Liver (tissue), 9 donors: Measurements from ENCODE around the gene BARX1. TPM values are rescaled to one million over a fixed set of nuclear protein-coding genes. Genes with fewer than 3 reads are reported as not detected.

Experiments
- DNase-seq: peaks from one replicate; pipeline ENCODE4 v3.0.0-alpha.2; 2017; ENCODE audit warnings: low spot score
- H3K27ac ChIP-seq, 2 donors: one replicate each; pipeline ENCODE4 v1.7.0; 2013; ENCODE audit warnings: inconsistent platforms in 2 of 2, low read length in 2 of 2, control low read depth in 1 of 2, low read depth in 1 of 2, mild to moderate bottlenecking in 1 of 2
- H3K27me3 ChIP-seq, 4 donors: one replicate each; pipeline versions ENCODE4 v1.6.1 to v1.7.0; 2013; ENCODE audit warnings: low read length in 3 of 4, inconsistent platforms in 1 of 4, mild to moderate bottlenecking in 1 of 4, moderate library complexity in 1 of 4; ENCODE audit not compliant: control insufficient read depth in 4 of 4, insufficient read depth in 4 of 4
- H3K36me3 ChIP-seq, 4 donors: one replicate each; pipeline versions ENCODE4 v1.6.1 to v1.7.0; 2013; ENCODE audit warnings: low read length in 3 of 4, mild to moderate bottlenecking in 3 of 4, low read depth in 1 of 4, moderate library complexity in 1 of 4; ENCODE audit not compliant: control insufficient read depth in 4 of 4, insufficient read depth in 3 of 4
- H3K4me1 ChIP-seq, 4 donors: one replicate each; pipeline versions ENCODE4 v1.6.1 to v1.7.0; 2013; ENCODE audit warnings: low read length in 3 of 4, mild to moderate bottlenecking in 3 of 4, moderate library complexity in 1 of 4; ENCODE audit not compliant: control insufficient read depth in 4 of 4, insufficient read depth in 4 of 4
- H3K4me3 ChIP-seq, 3 donors: one replicate each; pipeline versions ENCODE4 v1.6.1 to v1.7.0; 2013; ENCODE audit warnings: low read length in 3 of 3, control low read depth in 1 of 3, low read depth in 1 of 3, mild to moderate bottlenecking in 1 of 3
- H3K9ac ChIP-seq, 2 donors: one replicate each; pipeline ENCODE4 v1.7.0; 2013; ENCODE audit warnings: low read length in 2 of 2, mild to moderate bottlenecking in 2 of 2, moderate library complexity in 2 of 2, control low read depth in 1 of 2, low read depth in 1 of 2
- H3K9me3 ChIP-seq, 4 donors: one replicate each; pipeline versions ENCODE4 v1.6.1 to v1.7.0; 2013; ENCODE audit warnings: low read length in 3 of 4; ENCODE audit not compliant: control insufficient read depth in 4 of 4
- ATF3 ChIP-seq: IDR thresholded peaks from 2 replicates; pipeline ENCODE4 v1.6.1; 2016; ENCODE audit warnings: antibody characterized with exemption
- CTCF ChIP-seq: fragments of 150-350 bp; IDR thresholded peaks from 2 replicates; pipeline ENCODE4 v1.5.1; 2017; ENCODE audit warnings: improper control_type of control experiment, low read depth, low read length; ENCODE audit not compliant: missing input control
- FOXA1 ChIP-seq: IDR thresholded peaks from 2 replicates; pipeline ENCODE4 v1.6.1; 2016; ENCODE audit warnings: antibody characterized with exemption
- FOXA2 ChIP-seq: IDR thresholded peaks from 2 replicates; pipeline ENCODE4 v1.6.1; 2016; ENCODE audit warnings: antibody characterized with exemption
- HNF4G ChIP-seq: IDR thresholded peaks from 2 replicates; pipeline ENCODE4 v1.6.1; 2016; ENCODE audit warnings: antibody characterized with exemption
- JUND ChIP-seq, 2 donors: IDR thresholded peaks; 2 replicates each; pipeline ENCODE4 v1.6.1; 2016; ENCODE audit warnings: antibody characterized with exemption in 2 of 2
- NR2F2 ChIP-seq: IDR thresholded peaks from 2 replicates; pipeline ENCODE4 v1.6.1; 2016; ENCODE audit warnings: antibody characterized with exemption
- RAD21 ChIP-seq, 2 donors: IDR thresholded peaks; 2 replicates each; pipeline ENCODE4 v1.6.1; 2016; ENCODE audit warnings: antibody characterized with exemption in 2 of 2, mild to moderate bottlenecking in 2 of 2
- RXRA ChIP-seq, 2 donors: IDR thresholded peaks; 2 replicates each; pipeline ENCODE4 v1.6.1; 2017 to 2018; ENCODE audit warnings: antibody characterized with exemption in 2 of 2, mild to moderate bottlenecking in 1 of 2
- TAF1 ChIP-seq: conservative IDR thresholded peaks from 2 replicates; pipeline ENCODE4 v1.6.1; 2016; ENCODE audit warnings: antibody characterized with exemption, mild to moderate bottlenecking
- YY1 ChIP-seq: IDR thresholded peaks from 2 replicates; pipeline ENCODE4 v1.6.1; 2016; ENCODE audit warnings: antibody characterized with exemption, mild to moderate bottlenecking
- ZBTB33 ChIP-seq: IDR thresholded peaks from 2 replicates; pipeline ENCODE4 v1.6.1; 2016; ENCODE audit warnings: antibody characterized with exemption
- WGBS: extraction: QIAGEN DNeasy Blood & Tissue Kit; methylation state at CpG from one replicate; pipeline ENCODE4 v1.1.7; 2013; 5-methylcytosine and 5-hydroxymethylcytosine counted together
- polyA plus RNA-seq, 2 donors: library from polyadenylated mRNA; stranded (reverse) in 1 of 2; unstranded in 1 of 2; fragments of 200-250 nt in 1 of 2; fragments of >200 nt in 1 of 2; fragmentation: Nextera tagmentation in 1 of 2; extraction: Ambion mirVana in 1 of 2; gene quantifications; one replicate each; pipeline versions ENCODE4 v1.2.1 to v1.2.3, GENCODE V29; 2013 to 2015
- total RNA-seq, 2 donors: library from RNA; depleted of rRNA; stranded (reverse); fragments of >200 nt; gene quantifications; one replicate each; pipeline ENCODE4 v1.2.3, GENCODE V29; 2014
- TF ChIP-seq, protein P1 (sequence below): IDR thresholded peaks from 2 replicates; pipeline ENCODE4 v1.6.1; 2016; ENCODE audit warnings: antibody characterized with exemption, mild to moderate bottlenecking
- TF ChIP-seq, protein P2 (sequence below): IDR thresholded peaks from 2 replicates; pipeline ENCODE4 v1.6.1; 2016; ENCODE audit warnings: antibody characterized with exemption
- donor health status: healthy.
- donor health status: healthy.
- donor health status: healthy.
- donor health status: healthy.
- donor health status: healthy.

BARX1 gene
- total and polyA plus RNA-seq, 4 donors: not detected

GRCh38 chr9:93916358-93916757 is 38.8 kb downstream of the BARX1 start:
- Histone ChIP-seq H3K9me3 (no peaks in the 10 kb centered on the region), H3K36me3 (no peaks in the 10 kb centered on the region), H3K27ac (no peak overlapping the region), H3K4me1 (no peaks in the 10 kb centered on the region), H3K4me3 (no peak overlapping the region), H3K27me3 (no peaks in the 10 kb centered on the region), H3K9ac (no peak overlapping the region)
- TF ChIP-seq CTCF (no peak), FOXA1 (no peak), YY1 (no peak), NR2F2 (no peak), JUND (IDR thresholded peaks at IDR 0.05) (no peak), RAD21 (IDR thresholded peaks at IDR 0.05) (no peak), ZBTB33 (no peak), TAF1 (no peak), FOXA2 (no peak), HNF4G (no peak)
- TF ChIP-seq, protein P1, sequence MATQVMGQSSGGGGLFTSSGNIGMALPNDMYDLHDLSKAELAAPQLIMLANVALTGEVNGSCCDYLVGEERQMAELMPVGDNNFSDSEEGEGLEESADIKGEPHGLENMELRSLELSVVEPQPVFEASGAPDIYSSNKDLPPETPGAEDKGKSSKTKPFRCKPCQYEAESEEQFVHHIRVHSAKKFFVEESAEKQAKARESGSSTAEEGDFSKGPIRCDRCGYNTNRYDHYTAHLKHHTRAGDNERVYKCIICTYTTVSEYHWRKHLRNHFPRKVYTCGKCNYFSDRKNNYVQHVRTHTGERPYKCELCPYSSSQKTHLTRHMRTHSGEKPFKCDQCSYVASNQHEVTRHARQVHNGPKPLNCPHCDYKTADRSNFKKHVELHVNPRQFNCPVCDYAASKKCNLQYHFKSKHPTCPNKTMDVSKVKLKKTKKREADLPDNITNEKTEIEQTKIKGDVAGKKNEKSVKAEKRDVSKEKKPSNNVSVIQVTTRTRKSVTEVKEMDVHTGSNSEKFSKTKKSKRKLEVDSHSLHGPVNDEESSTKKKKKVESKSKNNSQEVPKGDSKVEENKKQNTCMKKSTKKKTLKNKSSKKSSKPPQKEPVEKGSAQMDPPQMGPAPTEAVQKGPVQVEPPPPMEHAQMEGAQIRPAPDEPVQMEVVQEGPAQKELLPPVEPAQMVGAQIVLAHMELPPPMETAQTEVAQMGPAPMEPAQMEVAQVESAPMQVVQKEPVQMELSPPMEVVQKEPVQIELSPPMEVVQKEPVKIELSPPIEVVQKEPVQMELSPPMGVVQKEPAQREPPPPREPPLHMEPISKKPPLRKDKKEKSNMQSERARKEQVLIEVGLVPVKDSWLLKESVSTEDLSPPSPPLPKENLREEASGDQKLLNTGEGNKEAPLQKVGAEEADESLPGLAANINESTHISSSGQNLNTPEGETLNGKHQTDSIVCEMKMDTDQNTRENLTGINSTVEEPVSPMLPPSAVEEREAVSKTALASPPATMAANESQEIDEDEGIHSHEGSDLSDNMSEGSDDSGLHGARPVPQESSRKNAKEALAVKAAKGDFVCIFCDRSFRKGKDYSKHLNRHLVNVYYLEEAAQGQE: no peak
- WGBS: 70% methylated on average over 5 of the region's 5 CpGs
- no peak for DNase-seq

- no peak overlapping the region for H3K9ac ChIP-seq
- no peaks in the 10 kb centered on the region for H3K9me3 ChIP-seq
- DNase-seq: no peak
- TF ChIP-seq FOXA1: no peak
- TF ChIP-seq HNF4G: no peak
- TF ChIP-seq ZBTB33: no peak
- TF ChIP-seq, protein P1: no peak
- TF ChIP-seq FOXA2: no peak
- TF ChIP-seq, protein P2, sequence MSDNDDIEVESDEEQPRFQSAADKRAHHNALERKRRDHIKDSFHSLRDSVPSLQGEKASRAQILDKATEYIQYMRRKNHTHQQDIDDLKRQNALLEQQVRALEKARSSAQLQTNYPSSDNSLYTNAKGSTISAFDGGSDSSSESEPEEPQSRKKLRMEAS: no peak
- TF ChIP-seq ATF3: no peak
- no peak for TF ChIP-seq JUND (IDR thresholded peaks at IDR 0.05)
- TF ChIP-seq NR2F2: no peak
- no peak for TF ChIP-seq RAD21 (IDR thresholded peaks at IDR 0.05)
- TF ChIP-seq RXRA (IDR thresholded peaks at IDR 0.05): no peak
- no peaks in the 10 kb centered on the region for H3K27me3 ChIP-seq
- H3K27ac ChIP-seq: no peak overlapping the region
- H3K36me3 ChIP-seq: no peaks in the 10 kb centered on the region
- H3K4me3 ChIP-seq: no peak overlapping the region
- H3K4me1 ChIP-seq: no peaks in the 10 kb centered on the region
- 74% methylated on average over 27 of the region's 27 CpGs for WGBS
Observed at GRCh38 chr9:93911801-93912554, 43.2 kb downstream of the BARX1 start.
